K562 (cell line): ENCODE results near the gene AMMECR1L. TPM values are rescaled to one million over a fixed set of nuclear protein-coding genes. Genes with fewer than 3 reads are reported as not detected.
A peak's percentile ranks its signal among the peaks of the same experiment; 100 is the strongest.

ENCODE experiments used
- ATAC-seq: fragments of 200-7000 bp; cut with Tn5 transposase; 3 replicates; pipeline ENCODE4 v1.9.1; 2020; ENCODE audit warnings: moderate library complexity
- BruUV-seq: library from RNA; stranded (reverse); fragments of 400-500 nt; replicated peaks from 2 replicates; lab custom pipeline; 2021; lab: Mats Ljungman, UMichigan
- CTCF ChIA-PET: fragments of 300-600 bp; formaldehyde crosslinking; extraction: SDS; loops from one replicate; lab custom pipeline; 2021; ENCODE audit warnings: low intra/inter-chr PET ratio; lab: Yijun Ruan, JAX
- POLR2A ChIA-PET: fragments of 300-600, 350-650 bp; sonication (Branson Sonifier 250); formaldehyde crosslinking; extraction: SDS; loops from one replicate; lab custom pipeline; 2021; ENCODE audit warnings: antibody characterized with exemption, inconsistent platforms; lab: Yijun Ruan, JAX
- DNase-seq, 4 experiments: peaks; one replicate each; pipeline versions ENCODE4 v3.0.0 to v3.0.0-alpha.2; 2011 to 2018; ENCODE audit warnings: low spot score in 3 of 4, mixed read lengths in 3 of 4; ENCODE audit errors: extremely low read depth in 1 of 4
- FAIRE-seq: peaks from 2 replicates; lab custom pipeline; 2011; peaks lifted over from hg19 to GRCh38; lab: Jason Lieb, UNC
- H2AFZ ChIP-seq: 2 replicates; pipeline ENCODE4 v1.6.0; 2011; ENCODE audit warnings: low read depth, low read length, control low read depth, inconsistent platforms
- H3K27ac ChIP-seq: fragments of 200-600 bp; 3 replicates; pipeline ENCODE4 v1.8.0; 2011; ENCODE audit warnings: low read depth, mild to moderate bottlenecking, control low read depth, inconsistent platforms, low read length, moderate library complexity, mixed read lengths; ENCODE audit errors: extremely low read depth
- H3K27me3 ChIP-seq, 2 experiments: fragments of 300-600 bp in 1 of 2; 2 replicates in 1 of 2; 3 replicates in 1 of 2; pipeline versions ENCODE4 v1.6.0 to v1.8.0; 2011; ENCODE audit warnings: inconsistent platforms in 2 of 2, low read length in 2 of 2, mild to moderate bottlenecking in 1 of 2, mixed read lengths in 1 of 2, moderate library complexity in 1 of 2; ENCODE audit not compliant: control insufficient read depth in 2 of 2, insufficient read depth in 2 of 2
- H3K36me3 ChIP-seq: fragments of 300-600 bp; 3 replicates; pipeline ENCODE4 v1.8.0; 2011; ENCODE audit warnings: mild to moderate bottlenecking, low read length, inconsistent platforms; ENCODE audit not compliant: control insufficient read depth, insufficient read depth
- H3K4me1 ChIP-seq, 2 experiments: fragments of 200-600 bp in 1 of 2; replicated peaks in 1 of 2; 2 replicates in 1 of 2; 3 replicates in 1 of 2; pipeline versions ENCODE4 v1.5.1 to v1.8.0; 2011; ENCODE audit warnings: inconsistent platforms in 2 of 2, low read length in 2 of 2, mild to moderate bottlenecking in 1 of 2, mixed read lengths in 1 of 2, moderate library complexity in 1 of 2; ENCODE audit not compliant: control insufficient read depth in 2 of 2, insufficient read depth in 2 of 2
- H3K4me2 ChIP-seq: 2 replicates; pipeline ENCODE4 v1.6.1; 2011; ENCODE audit warnings: low read length, control low read depth, inconsistent platforms, mixed read lengths; ENCODE audit not compliant: insufficient read depth
- H3K4me3 ChIP-seq: fragments of 200-600 bp; sonication (generic), shearing (Covaris generic); 2 replicates; pipeline ENCODE4 v1.5.1; 2016; ENCODE audit warnings: control low read depth, inconsistent platforms
- H3K79me2 ChIP-seq: fragments of 200-600 bp; 3 replicates; pipeline ENCODE4 v1.8.0; 2011; ENCODE audit warnings: low read length, inconsistent platforms; ENCODE audit not compliant: control insufficient read depth, insufficient read depth
- H3K9ac ChIP-seq, 2 experiments: 2 replicates each; pipeline versions ENCODE4 v1.6.0 to v1.6.1; 2011; ENCODE audit warnings: low read depth in 2 of 2, low read length in 2 of 2, control low read depth in 1 of 2, inconsistent platforms in 1 of 2, mild to moderate bottlenecking in 1 of 2, mixed read lengths in 1 of 2; ENCODE audit not compliant: insufficient read depth in 1 of 2
- H3K9me1 ChIP-seq: one replicate; pipeline ENCODE4 v1.6.0; 2011; ENCODE audit warnings: inconsistent platforms, mild to moderate bottlenecking, low read length, moderate library complexity; ENCODE audit not compliant: control insufficient read depth, insufficient read depth
- H3K9me3 ChIP-seq: replicated peaks from 2 replicates; pipeline ENCODE4 v1.5.1; 2011; ENCODE audit warnings: low read depth, low read length, inconsistent platforms; ENCODE audit not compliant: control insufficient read depth, insufficient read depth
- H4K20me1 ChIP-seq: replicated peaks from 2 replicates; pipeline ENCODE4 v1.6.1; 2011; ENCODE audit warnings: low read length, inconsistent platforms, mixed read lengths; ENCODE audit not compliant: control insufficient read depth, insufficient read depth
- BRF1 ChIP-seq: IDR thresholded peaks from 3 replicates; pipeline ENCODE4 v1.6.1; 2011; ENCODE audit warnings: borderline replicate concordance, mild to moderate bottlenecking; ENCODE audit not compliant: insufficient read length; ENCODE audit errors: extremely low read depth
- CTCF ChIP-seq, 3 experiments: IDR thresholded peaks in 2 of 3; conservative IDR thresholded peaks in 1 of 3; 2 replicates each; pipeline ENCODE4 v1.5.1; 2011 to 2012; ENCODE audit warnings: low read length in 3 of 3, mild to moderate bottlenecking in 3 of 3, control low read depth in 2 of 3, improper control_type of control experiment in 1 of 3, inconsistent platforms in 1 of 3, low read depth in 1 of 3, mixed read lengths in 1 of 3, moderate library complexity in 1 of 3; ENCODE audit not compliant: insufficient read depth in 2 of 3
- ESRRB ChIP-seq: fragments of 250-450 bp; sonication (Bioruptor Pico); IDR thresholded peaks from 2 replicates; pipeline ENCODE4 v1.5.0; 2020; ENCODE audit warnings: mild to moderate bottlenecking, moderate library complexity, borderline replicate concordance
- HMGN3 ChIP-seq: IDR thresholded peaks from 2 replicates; pipeline ENCODE4 v1.6.1; 2011; ENCODE audit warnings: borderline replicate concordance, low read depth, mild to moderate bottlenecking, mixed read lengths, low read length; ENCODE audit not compliant: insufficient read length; ENCODE audit errors: extremely low read depth
- MLLT1 ChIP-seq, 2 experiments: fragments of 450-650 bp; IDR thresholded peaks; 2 replicates each; pipeline ENCODE4 v1.6.1; 2016
- NFE2 ChIP-seq: IDR thresholded peaks from 2 replicates; pipeline ENCODE4 v1.6.1; 2014; ENCODE audit warnings: antibody characterized with exemption, low read depth
- NFXL1 ChIP-seq: fragments of 450-650 bp; formaldehyde crosslinking; IDR thresholded peaks from 2 replicates; pipeline ENCODE4 v1.4.0; 2021; ENCODE audit warnings: mild to moderate bottlenecking
- POLR2B ChIP-seq: fragments of 450-650 bp; IDR thresholded peaks from 2 replicates; pipeline ENCODE4 v1.6.1; 2018; ENCODE audit warnings: low read depth; ENCODE audit not compliant: partially characterized antibody
- RAD21 ChIP-seq, 2 experiments: fragments of 250-450 bp in 1 of 2; fragments of 450-650 bp in 1 of 2; sonication (Bioruptor Pico) in 1 of 2; formaldehyde crosslinking in 1 of 2; IDR thresholded peaks in 1 of 2; conservative IDR thresholded peaks in 1 of 2; 2 replicates each; pipeline versions ENCODE4 v1.4.0 to v1.8.0; 2020 to 2022; ENCODE audit warnings: mild to moderate bottlenecking in 2 of 2, moderate library complexity in 1 of 2
- ZBTB5 ChIP-seq: fragments of 450-650 bp; IDR thresholded peaks from 2 replicates; pipeline ENCODE4 v1.6.1; 2017; ENCODE audit warnings: antibody characterized with exemption
- ZNF518B ChIP-seq: fragments of 250-450 bp; sonication (Bioruptor Pico); IDR thresholded peaks from 2 replicates; pipeline ENCODE4 v1.5.0; 2021; ENCODE audit warnings: mild to moderate bottlenecking, moderate library complexity
- ZNF668 ChIP-seq: fragments of 250-450 bp; sonication (Bioruptor Pico); IDR thresholded peaks from 2 replicates; pipeline ENCODE4 v1.8.0; 2022; ENCODE audit warnings: mild to moderate bottlenecking, inconsistent platforms
- WGBS: fragments of 100-300 bp; shearing (Covaris generic); methylation state at CpG from one replicate; pipeline ENCODE4 v1.1.6; 2016; ENCODE audit warnings: low coverage, mixed read lengths; ENCODE audit not compliant: insufficient coverage; ENCODE audit errors: missing lambda C conversion rate; 5-methylcytosine and 5-hydroxymethylcytosine counted together
- in situ Hi-C: fragments of 300-500 bp; cut with MboI; formaldehyde crosslinking; loops from 4 replicates; pipeline ENCODE4 v1.15.0; 2018; ENCODE audit warnings: inconsistent platforms, mixed read lengths
- intact Hi-C: fragments of 100-400 bp; cut with micrococcal nuclease; formaldehyde crosslinking; loops from 2 replicates; pipeline ENCODE4 v1.14.2; 2022
- polyA plus RNA-seq, 8 experiments: library from polyadenylated mRNA; depleted of rRNA in 4 of 8; stranded (reverse) in 5 of 8; unstranded in 3 of 8; fragments of >200 nt; fragmentation: Nextera tagmentation in 2 of 8; fragmentation: Illumina TruSeq in 1 of 8; extraction: Ambion mirVana in 2 of 8; extraction: Trizol in 1 of 8; gene quantifications; 2 replicates each; pipeline versions ENCODE4 v1.2.1 to v1.2.3, GENCODE V29; 2011 to 2014; ENCODE audit warnings: inconsistent platforms in 1 of 8, missing spikeins in 1 of 8
- total RNA-seq, 7 experiments: library from RNA; depleted of rRNA in 6 of 7; stranded (reverse); fragments of >200 nt in 6 of 7; fragmentation: Illumina TruSeq in 2 of 7; extraction: Trizol in 2 of 7; gene quantifications; 2 replicates each; pipeline versions ENCODE4 v1.2.1 to v1.2.3, GENCODE V29; 2011 to 2021; ENCODE audit warnings: low replicate concordance in 1 of 7

Gene AMMECR1L
- total and polyA plus RNA-seq, 9 of the 15 experiments (the other 6 are each of a cell fraction or from before 2014, with no cell fraction given), result 3.7 to 15.3 (median 9.1) TPM

GRCh38 chr2:127864877-127865276 is 20.9 kb downstream of the AMMECR1L start:
- no peaks in the 10 kb centered on the region for H3K79me2 ChIP-seq
- ATAC-seq (peak; percentile 97), FAIRE-seq (peak; percentile 84), DNase-seq (peak; percentile 84 to 90 (median 84))
- H3K27me3 ChIP-seq, result no peaks in the 10 kb centered on the region
- H3K4me2 ChIP-seq, result peak overlapping the region; percentile 36; the same call in 1 of the 2 replicates
- H4K20me1 ChIP-seq, result no peaks in the 10 kb centered on the region
- no peak overlapping the region for H3K9ac ChIP-seq
- peaks cover 2 to 20% of the 10 kb centered on the region in 2 experiments for H3K4me1 ChIP-seq
- in situ Hi-C loops, result no loop called here
- WGBS, result 35% methylated on average over 11 of the region's 11 CpGs
- POLR2A ChIA-PET, result interaction anchor here (2.1 kb wide), 1 partner anchor 18 kb away, joined by 4 read pairs; no protein-coding TSS in a partner anchor
- H3K9me3 ChIP-seq, result no peaks in the 10 kb centered on the region
- CTCF ChIA-PET, result no interaction called here
- no peaks in the 10 kb centered on the region for H3K9me1 ChIP-seq
- intact Hi-C loops, result no loop called here
- no TSS peak for BruUV-seq
- H3K36me3 ChIP-seq, result peaks cover 66% of the 10 kb centered on the region
- H2AFZ ChIP-seq, result no peak overlapping the region
- H3K27ac ChIP-seq, result peak overlapping the region; percentile 42; the same call in 1 of the 3 replicates
- H3K4me3 ChIP-seq, result no peak overlapping the region
- TF ChIP-seq ZNF668 (CRISPR knock-in tag) (no peak), NFXL1 (CRISPR knock-in tag) (no peak), NFE2 (no peak), BRF1 (no peak), ZNF518B (CRISPR knock-in tag) (no peak), MLLT1 (IDR thresholded peaks at IDR 0.05) (no peak), CTCF (IDR thresholded peaks at IDR 0.05 in 2 of 3, conservative IDR thresholded peaks at IDR 0.05 in 1 of 3; ENCODE audit: insufficient read depth in 2 of 3, low read depth in 1 of 3, low read length in 3 of 3) (peak; percentile 60 to 69 (median 64)), ZBTB5 (no peak), ESRRB (CRISPR knock-in tag) (no peak), POLR2B (no peak), HMGN3 (no peak), RAD21 (CRISPR knock-in tag; conservative IDR thresholded peaks at IDR 0.05 in 1 of 2, IDR thresholded peaks at IDR 0.05 in 1 of 2) (peak in 1 of 2 experiments; percentile 56; a peak in 2 of 4 replicates)
